Measurements from ENCODE around the gene CCBE1.

CCBE1 gene

DNA sequence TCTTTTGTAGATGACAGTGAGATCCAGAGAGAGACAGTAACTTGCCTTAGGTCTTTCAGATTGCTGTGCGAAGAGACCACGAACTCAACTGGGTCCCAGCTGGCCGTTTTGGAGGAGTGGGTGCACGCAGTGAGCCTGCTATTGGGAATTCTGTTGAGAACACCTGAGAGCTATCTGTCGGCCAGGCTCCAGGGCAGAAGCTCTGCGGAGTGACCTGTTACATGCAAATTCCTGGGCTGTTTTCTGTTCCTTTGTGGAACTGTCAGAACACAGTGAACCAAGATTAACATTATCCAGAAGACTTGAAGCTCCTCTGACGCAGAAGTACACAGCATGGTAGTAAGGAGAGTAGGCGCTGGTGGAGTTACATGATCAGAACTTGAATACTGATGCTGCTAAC, 238.6 kb downstream of the CCBE1 start:
- no peaks in the 10 kb centered on the region for H3K9me3 ChIP-seq (ENCODE audit: control insufficient read depth, low read length)
- no peak for DNase-seq
- no peaks in the 10 kb centered on the region for H3K4me1 ChIP-seq (ENCODE audit: control insufficient read depth, insufficient read depth, low read length, poor library complexity, severe bottlenecking)
- no peak overlapping the region for H3K27ac ChIP-seq (ENCODE audit: insufficient read depth, low read length, poor library complexity, severe bottlenecking)
- no peaks in the 10 kb centered on the region for H3K27me3 ChIP-seq (replicated peaks; ENCODE audit: control insufficient read depth, insufficient read depth, low read length, poor library complexity, severe bottlenecking)
- no peak overlapping the region for H3K4me3 ChIP-seq (ENCODE audit: insufficient read depth, low read depth, low read length, poor library complexity, severe bottlenecking)
- H3K36me3 ChIP-seq (ENCODE audit: control insufficient read depth, insufficient read depth, low read length): no peaks in the 10 kb centered on the region

- H3K4me3 ChIP-seq (ENCODE audit: insufficient read depth, low read depth, low read length, poor library complexity, severe bottlenecking): no peak overlapping the region
- DNase-seq: no peak
- H3K4me1 ChIP-seq (ENCODE audit: control insufficient read depth, insufficient read depth, low read length, poor library complexity, severe bottlenecking): no peaks in the 10 kb centered on the region
- H3K27ac ChIP-seq (ENCODE audit: insufficient read depth, low read length, poor library complexity, severe bottlenecking): no peak overlapping the region
- H3K27me3 ChIP-seq (replicated peaks; ENCODE audit: control insufficient read depth, insufficient read depth, low read length, poor library complexity, severe bottlenecking): no peaks in the 10 kb centered on the region
- no peaks in the 10 kb centered on the region for H3K9me3 ChIP-seq (ENCODE audit: control insufficient read depth, low read length)
- no peaks in the 10 kb centered on the region for H3K36me3 ChIP-seq (ENCODE audit: control insufficient read depth, insufficient read depth, low read length)
Measured at GRCh38 chr18:59456657-59457056, 240.6 kb downstream of the CCBE1 start.

GRCh38 chr18:59455728-59456276, 241.4 kb downstream of the CCBE1 start:
- H3K4me1 ChIP-seq (ENCODE audit: control insufficient read depth, insufficient read depth, low read length, poor library complexity, severe bottlenecking): no peaks in the 10 kb centered on the region
- no peak overlapping the region for H3K27ac ChIP-seq (ENCODE audit: insufficient read depth, low read length, poor library complexity, severe bottlenecking)
- no peaks in the 10 kb centered on the region for H3K9me3 ChIP-seq (ENCODE audit: control insufficient read depth, low read length)
- H3K27me3 ChIP-seq (replicated peaks; ENCODE audit: control insufficient read depth, insufficient read depth, low read length, poor library complexity, severe bottlenecking): no peaks in the 10 kb centered on the region
- DNase-seq: no peak
- H3K4me3 ChIP-seq (ENCODE audit: insufficient read depth, low read depth, low read length, poor library complexity, severe bottlenecking): no peak overlapping the region
- H3K36me3 ChIP-seq (ENCODE audit: control insufficient read depth, insufficient read depth, low read length): no peaks in the 10 kb centered on the region

DNA sequence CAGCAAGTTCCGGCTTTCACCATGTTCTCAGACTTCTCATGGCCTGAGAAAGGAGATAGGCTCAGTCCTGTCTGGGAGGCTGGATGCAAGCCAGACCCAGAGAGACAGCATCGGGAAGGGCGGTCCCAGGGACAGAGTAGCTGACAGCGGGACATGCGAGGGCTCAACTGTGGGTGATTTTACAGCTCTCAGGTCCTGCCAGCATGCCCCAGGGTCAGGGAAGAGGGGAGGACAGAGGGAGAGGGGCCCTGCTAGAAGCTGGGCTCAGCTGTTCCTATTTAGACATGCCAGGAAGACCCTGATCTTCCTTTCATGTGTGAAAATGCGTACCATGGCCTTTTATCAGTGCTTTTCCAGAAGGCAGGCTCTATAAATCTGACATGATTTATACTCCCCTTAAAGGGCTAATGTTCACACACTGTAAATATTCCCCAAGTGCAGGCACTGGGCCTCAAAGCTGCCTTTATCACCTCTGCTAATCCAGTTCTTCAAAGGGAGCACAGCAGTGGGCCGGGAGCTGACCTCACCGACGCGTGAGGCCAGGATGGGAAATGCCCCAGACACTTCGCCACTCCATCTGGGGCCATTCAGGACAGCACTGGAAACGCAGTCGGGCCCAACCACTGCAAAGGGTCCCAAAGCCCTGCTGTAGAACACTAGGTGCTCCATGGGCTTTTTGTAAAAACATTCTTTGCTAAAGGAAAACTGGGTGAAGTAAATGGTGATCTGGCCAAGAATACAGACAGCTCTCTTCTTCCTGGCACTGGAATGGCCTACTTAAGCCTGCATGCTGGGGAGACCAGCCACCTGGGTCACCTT, 242.1 kb downstream of the CCBE1 start:
- Histone ChIP-seq H3K36me3 (ENCODE audit: control insufficient read depth, insufficient read depth, low read length) (no peaks in the 10 kb centered on the region), H3K27me3 (replicated peaks; ENCODE audit: control insufficient read depth, insufficient read depth, low read length, poor library complexity, severe bottlenecking) (no peaks in the 10 kb centered on the region), H3K4me1 (ENCODE audit: control insufficient read depth, insufficient read depth, low read length, poor library complexity, severe bottlenecking) (no peaks in the 10 kb centered on the region), H3K9me3 (ENCODE audit: control insufficient read depth, low read length) (no peaks in the 10 kb centered on the region), H3K27ac (ENCODE audit: insufficient read depth, low read length, poor library complexity, severe bottlenecking) (no peak overlapping the region), H3K4me3 (ENCODE audit: insufficient read depth, low read depth, low read length, poor library complexity, severe bottlenecking) (no peak overlapping the region)
- DNase-seq: no peak

DNA sequence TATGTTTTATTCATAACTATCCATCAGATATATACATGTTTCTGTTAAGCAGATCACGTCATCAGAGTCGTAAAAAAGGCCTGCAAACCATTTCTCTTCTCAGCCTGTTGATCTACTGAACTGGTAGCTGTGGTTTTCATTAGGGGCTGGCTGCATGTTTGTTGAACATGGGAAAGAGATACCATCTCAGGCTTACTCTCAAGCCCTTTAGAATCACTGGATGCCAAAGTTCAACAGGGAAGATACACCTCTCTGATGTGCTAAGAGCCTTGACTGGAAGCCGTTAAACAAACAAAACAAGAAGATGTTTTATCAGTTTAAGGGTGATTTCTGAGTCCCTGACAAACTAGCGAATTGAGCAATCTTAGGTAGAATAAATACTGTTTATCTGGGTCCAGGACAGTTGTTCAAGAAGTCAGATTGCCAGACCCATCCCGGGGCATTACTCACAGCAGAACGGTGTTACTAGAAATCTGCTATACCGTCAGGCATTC, 243.7 kb downstream of the CCBE1 start:
- Histone ChIP-seq H3K9me3 (ENCODE audit: control insufficient read depth, low read length) (no peaks in the 10 kb centered on the region), H3K4me3 (ENCODE audit: insufficient read depth, low read depth, low read length, poor library complexity, severe bottlenecking) (no peak overlapping the region), H3K36me3 (ENCODE audit: control insufficient read depth, insufficient read depth, low read length) (no peaks in the 10 kb centered on the region), H3K27ac (ENCODE audit: insufficient read depth, low read length, poor library complexity, severe bottlenecking) (no peak overlapping the region), H3K4me1 (ENCODE audit: control insufficient read depth, insufficient read depth, low read length, poor library complexity, severe bottlenecking) (no peaks in the 10 kb centered on the region), H3K27me3 (replicated peaks; ENCODE audit: control insufficient read depth, insufficient read depth, low read length, poor library complexity, severe bottlenecking) (no peaks in the 10 kb centered on the region)
- DNase-seq: no peak

DNA sequence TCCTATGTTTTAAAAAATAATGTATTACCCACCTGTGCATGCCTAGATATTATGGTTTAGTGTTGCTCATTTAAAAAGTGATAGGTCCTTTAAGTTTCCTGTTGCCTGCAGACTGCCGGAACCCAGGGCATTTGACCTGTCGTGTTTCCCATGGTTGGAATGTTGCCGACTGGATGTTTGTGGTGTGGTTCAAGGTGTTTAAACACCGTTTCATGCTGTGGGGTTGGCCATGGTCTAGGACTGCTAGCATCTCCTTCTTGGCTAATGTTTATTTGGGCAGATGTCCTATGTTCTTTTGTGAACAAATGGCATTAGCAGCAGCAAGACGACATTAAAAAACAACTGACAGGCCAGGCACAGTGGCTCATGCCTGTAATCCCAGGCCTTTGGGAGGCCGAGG, 245.3 kb downstream of the CCBE1 start:
- H3K36me3 ChIP-seq (ENCODE audit: control insufficient read depth, insufficient read depth, low read length): no peaks in the 10 kb centered on the region
- H3K9me3 ChIP-seq (ENCODE audit: control insufficient read depth, low read length): no peaks in the 10 kb centered on the region
- H3K4me1 ChIP-seq (ENCODE audit: control insufficient read depth, insufficient read depth, low read length, poor library complexity, severe bottlenecking): no peaks in the 10 kb centered on the region
- no peak for DNase-seq
- no peak overlapping the region for H3K27ac ChIP-seq (ENCODE audit: insufficient read depth, low read length, poor library complexity, severe bottlenecking)
- H3K27me3 ChIP-seq (replicated peaks; ENCODE audit: control insufficient read depth, insufficient read depth, low read length, poor library complexity, severe bottlenecking): no peaks in the 10 kb centered on the region
- no peak overlapping the region for H3K4me3 ChIP-seq (ENCODE audit: insufficient read depth, low read depth, low read length, poor library complexity, severe bottlenecking)

DNA sequence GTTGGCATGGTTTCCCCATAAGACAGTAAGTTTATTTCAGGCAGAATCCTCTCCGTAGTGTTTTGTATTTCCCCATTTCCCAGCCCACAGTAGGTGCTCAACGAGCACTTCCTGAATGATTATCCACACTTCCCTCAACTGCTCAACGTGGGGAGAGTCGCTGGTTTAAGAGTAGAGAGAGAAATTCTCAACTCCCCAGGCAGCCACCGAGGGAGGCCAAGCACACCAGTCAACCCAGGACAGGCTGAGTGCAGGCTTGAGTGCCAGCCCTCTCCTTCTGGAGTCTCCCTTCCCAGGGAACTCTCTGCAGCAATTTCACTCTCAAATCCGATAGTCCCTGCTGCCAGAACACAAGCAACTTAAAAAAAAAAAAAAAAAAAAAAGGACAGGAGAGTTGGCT, 246.2 kb downstream of the CCBE1 start:
- no peaks in the 10 kb centered on the region for H3K27me3 ChIP-seq (replicated peaks; ENCODE audit: control insufficient read depth, insufficient read depth, low read length, poor library complexity, severe bottlenecking)
- no peak overlapping the region for H3K27ac ChIP-seq (ENCODE audit: insufficient read depth, low read length, poor library complexity, severe bottlenecking)
- no peaks in the 10 kb centered on the region for H3K9me3 ChIP-seq (ENCODE audit: control insufficient read depth, low read length)
- DNase-seq: no peak
- no peak overlapping the region for H3K4me3 ChIP-seq (ENCODE audit: insufficient read depth, low read depth, low read length, poor library complexity, severe bottlenecking)
- no peaks in the 10 kb centered on the region for H3K36me3 ChIP-seq (ENCODE audit: control insufficient read depth, insufficient read depth, low read length)
- H3K4me1 ChIP-seq (ENCODE audit: control insufficient read depth, insufficient read depth, low read length, poor library complexity, severe bottlenecking): no peaks in the 10 kb centered on the region

DNA sequence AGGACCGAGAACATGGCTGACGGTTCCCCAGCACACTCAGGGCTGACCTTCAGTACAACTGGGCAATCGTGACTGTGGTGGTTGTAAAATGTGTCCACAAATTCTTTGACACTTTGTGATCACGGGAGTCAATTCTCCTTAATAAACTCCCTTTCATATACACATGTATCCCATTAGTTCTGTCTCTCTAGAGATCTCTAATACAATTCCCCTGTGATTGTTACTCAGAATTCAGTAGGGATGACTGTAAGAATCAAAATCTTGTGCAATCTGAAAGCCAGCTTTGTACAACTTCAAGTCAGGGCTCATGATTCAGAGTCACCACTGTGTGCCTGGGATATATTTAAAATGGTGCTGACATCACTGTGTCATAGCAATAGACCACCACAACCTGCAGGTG, 248.7 kb downstream of the CCBE1 start:
- Histone ChIP-seq H3K36me3 (ENCODE audit: control insufficient read depth, insufficient read depth, low read length) (no peaks in the 10 kb centered on the region), H3K27ac (ENCODE audit: insufficient read depth, low read length, poor library complexity, severe bottlenecking) (no peak overlapping the region)

GRCh38 chr18:59446012-59446411, 251.2 kb downstream of the CCBE1 start:
- DNase-seq: no peak
- Histone ChIP-seq H3K27ac (ENCODE audit: insufficient read depth, low read length, poor library complexity, severe bottlenecking) (no peak overlapping the region), H3K4me1 (ENCODE audit: control insufficient read depth, insufficient read depth, low read length, poor library complexity, severe bottlenecking) (no peaks in the 10 kb centered on the region), H3K36me3 (ENCODE audit: control insufficient read depth, insufficient read depth, low read length) (no peaks in the 10 kb centered on the region), H3K9me3 (ENCODE audit: control insufficient read depth, low read length) (no peaks in the 10 kb centered on the region), H3K27me3 (replicated peaks; ENCODE audit: control insufficient read depth, insufficient read depth, low read length, poor library complexity, severe bottlenecking) (no peaks in the 10 kb centered on the region), H3K4me3 (ENCODE audit: insufficient read depth, low read depth, low read length, poor library complexity, severe bottlenecking) (no peak overlapping the region)

More for the DNA sequence above, 248.7 kb downstream of the CCBE1 start:
- no peak overlapping the region for H3K4me3 ChIP-seq (ENCODE audit: insufficient read depth, low read depth, low read length, poor library complexity, severe bottlenecking)
- H3K4me1 ChIP-seq (ENCODE audit: control insufficient read depth, insufficient read depth, low read length, poor library complexity, severe bottlenecking): no peaks in the 10 kb centered on the region
- no peaks in the 10 kb centered on the region for H3K27me3 ChIP-seq (replicated peaks; ENCODE audit: control insufficient read depth, insufficient read depth, low read length, poor library complexity, severe bottlenecking)
- no peaks in the 10 kb centered on the region for H3K9me3 ChIP-seq (ENCODE audit: control insufficient read depth, low read length)
- no peak for DNase-seq

GRCh38 chr18:59437851-59438569, 259.2 kb downstream of the CCBE1 start:
- no peaks in the 10 kb centered on the region for H3K36me3 ChIP-seq (ENCODE audit: control insufficient read depth, insufficient read depth, low read length)
- no peak overlapping the region for H3K4me3 ChIP-seq (ENCODE audit: insufficient read depth, low read depth, low read length, poor library complexity, severe bottlenecking)
- H3K4me1 ChIP-seq (ENCODE audit: control insufficient read depth, insufficient read depth, low read length, poor library complexity, severe bottlenecking): no peaks in the 10 kb centered on the region
- no peak for DNase-seq
- H3K27ac ChIP-seq (ENCODE audit: insufficient read depth, low read length, poor library complexity, severe bottlenecking): no peak overlapping the region
- no peaks in the 10 kb centered on the region for H3K27me3 ChIP-seq (replicated peaks; ENCODE audit: control insufficient read depth, insufficient read depth, low read length, poor library complexity, severe bottlenecking)
- no peaks in the 10 kb centered on the region for H3K9me3 ChIP-seq (ENCODE audit: control insufficient read depth, low read length)
